Cortex of kidney (tissue), 1 donor: ENCODE measurements around the gene OSBPL7.
"Not testable (repeated sequence)": the region's sequence is repeated elsewhere in the genome, so short reads cannot be mapped to it uniquely, and the experiment has no call there.

ENCODE experiments used
- DNase-seq: peaks from one replicate; lab custom pipeline; 2025; lab: John Stamatoyannopoulos, UW

Gene OSBPL7

DNA sequence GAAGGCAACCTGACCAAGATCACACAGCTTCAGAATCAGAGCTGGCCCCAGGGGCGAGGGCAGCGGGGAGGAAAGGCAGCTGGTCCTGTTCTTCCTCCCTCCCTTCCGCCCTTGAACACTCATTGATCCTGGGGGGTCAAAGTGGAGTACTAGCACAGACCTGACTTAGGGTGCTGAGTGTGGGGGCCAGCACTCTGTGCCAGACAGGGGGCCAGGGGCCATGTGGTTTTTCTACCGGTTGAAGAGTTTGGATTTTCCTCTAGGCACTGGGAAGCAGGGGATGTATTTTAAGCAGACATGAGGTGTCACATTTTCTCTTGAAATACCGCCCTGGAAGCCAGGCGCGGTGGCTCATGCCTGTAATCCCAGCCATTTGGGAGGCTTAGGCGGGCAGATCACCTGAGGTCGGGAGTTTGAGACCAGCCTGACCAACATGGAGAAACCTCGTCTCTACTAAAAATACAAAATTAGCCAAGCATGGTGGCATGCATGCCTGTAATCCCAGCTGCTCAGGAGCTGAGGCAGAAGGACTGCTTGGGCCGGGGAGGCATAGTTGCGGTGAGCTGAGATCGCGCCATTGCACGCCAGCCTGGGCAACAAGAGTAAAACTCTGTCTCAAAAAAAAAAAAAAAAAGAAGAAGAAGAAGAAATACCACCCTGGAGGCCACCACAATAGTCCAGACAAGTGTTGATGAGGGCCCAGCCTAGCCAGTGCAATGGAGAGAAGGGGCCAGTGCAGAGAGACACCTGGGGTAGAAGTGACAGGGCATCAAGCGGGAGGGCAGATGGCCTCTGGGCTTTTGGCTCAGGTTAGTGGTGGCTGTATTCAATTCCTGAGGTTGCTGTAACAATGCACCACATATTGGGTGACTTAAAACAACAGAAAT is 15.3 kb downstream of the OSBPL7 start:
- DNase-seq = no peak

- no peak for DNase-seq
Measured at GRCh38 chr17:47804461-47804860, 17.1 kb downstream of the OSBPL7 start.

- DNase-seq = no peak
Measured at GRCh38 chr17:47803751-47804150, 17.8 kb downstream of the OSBPL7 start.

GRCh38 chr17:47803201-47803600 is 18.4 kb downstream of the OSBPL7 start:
- DNase-seq = no peak

DNA sequence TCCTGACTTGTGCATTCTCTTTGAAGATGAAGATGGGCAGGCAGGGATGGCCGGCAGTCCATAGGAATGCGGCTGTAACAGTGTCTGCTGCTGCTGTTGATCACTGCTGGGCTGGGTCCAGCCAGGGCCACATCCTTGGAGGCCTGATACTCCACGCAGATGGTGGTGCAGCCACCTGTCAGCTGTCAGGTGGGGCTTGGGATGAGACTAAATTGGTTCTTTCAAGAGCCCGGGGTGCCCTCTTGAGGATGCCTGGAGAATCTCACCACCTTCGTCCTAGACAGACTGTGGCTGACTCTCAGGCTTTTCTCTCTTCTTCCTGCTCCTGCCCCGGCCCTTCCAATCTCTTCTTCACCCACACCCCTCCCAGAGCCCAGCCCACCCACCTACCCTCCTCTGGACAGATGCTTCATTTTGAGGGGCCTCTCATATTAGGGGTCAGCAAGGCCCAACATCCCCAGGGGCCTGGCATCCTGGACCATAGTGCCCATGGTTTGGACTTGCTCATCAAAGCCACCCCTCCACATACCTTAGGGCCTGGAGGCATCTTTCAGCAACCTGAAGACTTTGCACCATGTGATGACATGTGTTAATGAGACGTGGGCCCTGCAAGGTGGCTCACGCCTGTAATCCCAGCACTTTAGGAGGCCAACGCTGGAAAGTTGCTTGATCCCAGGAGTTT is 19.1 kb downstream of the OSBPL7 start:
- no peak for DNase-seq

- DNase-seq = no peak
Measured at GRCh38 chr17:47801906-47802305, 19.7 kb downstream of the OSBPL7 start.

GRCh38 chr17:47801176-47801765 is 20.3 kb downstream of the OSBPL7 start:
- no peak for DNase-seq

DNA sequence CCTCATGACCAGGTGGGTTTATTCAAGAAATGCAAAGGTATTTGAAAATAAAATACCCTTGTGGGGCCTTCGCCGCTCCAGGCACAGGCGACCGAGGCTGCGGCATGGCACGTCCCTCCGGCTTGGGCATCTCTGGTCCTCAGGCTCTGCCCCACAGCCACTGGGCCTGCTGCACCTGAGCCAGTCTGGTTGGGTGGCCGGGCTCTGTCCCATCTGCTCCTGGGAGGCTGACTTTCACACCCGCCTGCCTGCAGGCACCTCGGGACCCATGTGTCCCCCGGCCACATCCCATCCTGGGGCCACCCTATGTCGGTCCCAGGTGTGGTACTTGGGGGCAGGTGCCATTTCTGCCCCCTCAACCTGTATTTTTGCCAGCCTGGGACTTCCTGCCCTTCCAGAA is 20.9 kb downstream of the OSBPL7 start:
- DNase-seq = no peak

- DNase-seq = no peak
Measured at GRCh38 chr17:47797797-47798196, 23.8 kb downstream of the OSBPL7 start.

DNA sequence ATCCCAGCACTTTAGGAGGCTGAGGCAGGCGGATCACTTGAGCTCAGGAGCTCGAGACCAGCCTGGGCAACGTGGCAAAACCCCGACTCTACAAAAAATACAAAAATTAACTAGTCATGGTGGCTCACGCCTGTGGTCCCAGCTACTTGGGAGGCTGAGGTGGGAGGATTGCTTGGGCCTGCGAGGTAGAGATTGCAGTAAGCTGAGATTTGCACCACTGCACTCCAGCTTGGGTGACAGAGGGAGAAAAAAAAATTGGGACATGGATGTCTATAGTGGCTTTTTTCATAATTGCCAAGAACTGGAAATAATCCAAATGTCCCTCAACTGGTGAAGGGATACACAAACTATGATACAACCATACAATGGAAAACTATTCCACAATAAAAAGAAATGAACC is 28.6 kb downstream of the OSBPL7 start:
- DNase-seq = no peak

DNA sequence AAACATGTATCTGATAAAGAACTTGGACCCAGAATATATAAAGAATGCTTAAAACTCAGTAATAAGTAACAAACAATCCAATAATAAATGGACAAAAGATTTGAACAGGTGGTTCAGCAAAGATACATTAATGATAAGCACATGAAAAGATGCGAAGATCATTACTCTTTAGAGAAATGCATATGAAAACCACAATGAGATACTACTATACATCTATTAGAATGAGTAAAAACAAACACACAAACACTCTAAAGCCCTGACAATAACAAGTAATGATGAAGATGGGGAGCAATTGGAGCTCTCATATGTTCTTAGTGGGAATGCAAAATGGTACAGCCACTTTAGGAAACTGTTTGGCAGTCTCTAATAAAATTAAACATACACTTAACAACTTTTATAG is 29.1 kb downstream of the OSBPL7 start:
- DNase-seq = no peak

- DNase-seq = no peak
Measured at GRCh38 chr17:47791025-47791424, 30.6 kb downstream of the OSBPL7 start.

- DNase-seq = no peak
Measured at GRCh38 chr17:47789611-47790561, 31.7 kb downstream of the OSBPL7 start.

DNA sequence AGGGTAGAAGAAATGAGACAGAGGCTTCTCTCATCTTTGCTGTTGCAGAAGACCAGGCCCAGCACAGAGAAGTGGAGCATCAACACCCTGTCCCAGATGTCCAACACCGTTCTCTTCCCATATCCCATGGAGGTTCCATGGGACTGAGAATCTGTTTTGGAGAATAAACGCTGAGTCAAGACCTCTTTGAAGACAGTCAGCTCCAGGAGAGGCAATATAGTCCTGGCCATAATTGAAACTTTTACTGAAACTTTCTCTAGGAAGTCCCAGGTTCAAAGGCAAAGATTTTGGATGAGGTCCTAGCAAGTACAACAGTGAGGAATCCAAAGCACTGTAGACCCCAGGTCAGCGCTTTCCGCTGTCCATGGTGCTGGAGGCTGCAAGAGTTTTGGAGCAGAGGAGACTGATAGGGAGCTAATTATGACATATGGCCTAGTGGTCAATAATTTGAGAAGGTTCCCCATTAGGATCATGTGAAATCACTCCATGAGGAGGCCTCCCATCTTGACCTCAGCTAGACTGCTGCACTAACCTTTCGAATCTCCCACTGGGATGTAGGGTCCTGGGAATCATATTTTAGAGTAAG is 36.0 kb downstream of the OSBPL7 start:
- DNase-seq = no peak

DNA sequence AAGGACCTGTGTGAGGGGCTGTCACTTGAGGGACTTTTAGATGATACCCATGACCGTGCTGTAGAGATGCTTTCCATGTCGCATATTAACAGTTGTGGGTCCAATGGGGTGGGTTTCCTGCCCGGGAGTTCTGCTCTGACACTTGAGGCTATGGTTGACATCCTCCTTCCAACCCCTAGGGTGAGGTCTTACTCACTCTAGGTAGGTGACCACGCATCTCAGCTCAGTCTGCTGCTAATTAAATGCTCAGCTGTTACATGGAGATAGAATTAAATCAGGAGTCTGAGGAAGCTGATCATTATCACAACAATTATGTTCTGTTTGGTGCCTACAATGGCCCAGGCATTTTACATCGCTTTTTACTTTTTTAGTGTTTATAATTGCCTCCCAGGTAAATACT is 40.2 kb downstream of the OSBPL7 start:
- DNase-seq = no peak

DNA sequence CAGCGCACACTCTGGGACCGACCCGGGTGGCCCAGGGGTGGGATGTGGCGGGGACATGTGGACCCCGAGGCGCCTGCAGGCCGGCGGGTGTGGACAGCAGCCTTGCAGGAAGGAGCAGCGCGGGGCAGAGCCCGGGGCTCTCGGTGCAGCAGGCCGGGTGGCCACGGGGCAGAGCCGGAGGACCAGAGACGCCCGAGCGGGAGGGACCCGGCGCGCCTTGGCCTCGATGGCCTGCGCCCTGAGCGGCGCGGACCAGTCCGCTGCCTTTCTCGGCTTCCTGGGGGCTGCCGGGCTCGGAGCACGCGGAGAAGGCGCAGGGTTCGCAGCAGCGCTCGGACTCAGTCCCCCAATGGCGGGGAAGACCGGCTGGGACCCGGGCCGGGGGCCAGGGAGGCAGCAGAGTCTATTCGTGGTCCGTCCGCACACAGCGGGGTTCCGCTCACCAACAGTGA is 43.4 kb downstream of the OSBPL7 start:
- no peak for DNase-seq

GRCh38 chr17:47776330-47777197 is 45.0 kb downstream of the OSBPL7 start:
- no peak for DNase-seq

DNA sequence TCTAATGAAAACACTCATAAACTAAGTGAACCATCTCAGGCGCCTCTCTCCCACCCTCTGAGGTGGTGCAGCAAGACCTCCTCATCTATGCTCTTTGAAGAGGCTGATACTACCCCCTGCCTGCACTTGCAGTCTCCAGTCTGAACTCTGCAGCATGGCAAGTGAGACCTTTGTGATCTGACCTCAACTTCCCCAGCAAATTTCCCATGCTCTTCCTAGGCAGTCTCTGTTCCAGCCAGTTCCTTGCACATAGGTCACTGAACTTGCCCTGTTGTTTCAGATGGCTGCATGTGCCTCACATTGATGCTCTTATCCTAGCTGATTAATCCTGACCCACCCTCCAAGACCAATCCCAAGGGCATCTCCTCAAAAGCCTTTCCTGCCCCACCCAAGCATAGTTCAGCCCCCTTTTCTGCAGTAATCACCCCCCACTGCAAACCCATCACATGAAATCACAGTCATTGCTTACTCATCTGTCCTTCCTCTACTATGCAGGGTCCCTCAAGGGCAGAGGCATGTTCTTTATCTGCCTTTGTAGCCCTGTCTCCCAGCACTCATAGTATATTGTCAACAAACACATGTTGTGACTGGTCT is 46.5 kb downstream of the OSBPL7 start:
- no peak for DNase-seq

GRCh38 chr17:47774331-47774730 is 47.3 kb downstream of the OSBPL7 start:
- DNase-seq = no peak

- not testable (repeated sequence) for DNase-seq
Measured at GRCh38 chr17:47773649-47774048, 47.9 kb downstream of the OSBPL7 start.
